NCI-H345 (cell line): ENCODE measurements around the gene GSG1.
"Not testable (repeated sequence)": the region's sequence is repeated elsewhere in the genome, so short reads cannot be mapped to it uniquely, and the experiment has no call there.

Source experiments
- DNase-seq: peaks from one replicate; lab custom pipeline; 2025; lab: John Stamatoyannopoulos, UW

GSG1 gene

DNA sequence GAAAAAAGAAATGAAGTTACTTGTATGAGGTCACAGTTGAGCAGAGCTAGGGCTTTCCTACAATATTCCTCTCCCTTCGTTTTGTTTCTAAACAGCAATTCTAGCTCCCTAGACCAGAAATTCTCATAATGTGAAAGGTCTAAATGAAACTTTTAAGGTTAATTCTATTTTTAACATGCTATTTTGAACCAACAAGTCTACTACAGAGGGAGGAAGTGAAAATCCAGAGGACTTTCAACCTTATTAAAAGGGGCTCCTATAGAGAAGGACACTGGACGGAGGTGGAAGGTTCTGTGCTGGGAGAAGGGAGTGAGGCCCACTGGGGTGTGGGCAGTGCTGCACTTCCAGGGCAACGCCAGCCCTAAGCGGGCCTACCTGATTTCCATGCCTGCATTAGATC, 13.4 kb downstream of the GSG1 start:
- no peak for DNase-seq

GRCh38 chr12:13088496-13088895, 15.0 kb downstream of the GSG1 start:
- no peak for DNase-seq

DNA sequence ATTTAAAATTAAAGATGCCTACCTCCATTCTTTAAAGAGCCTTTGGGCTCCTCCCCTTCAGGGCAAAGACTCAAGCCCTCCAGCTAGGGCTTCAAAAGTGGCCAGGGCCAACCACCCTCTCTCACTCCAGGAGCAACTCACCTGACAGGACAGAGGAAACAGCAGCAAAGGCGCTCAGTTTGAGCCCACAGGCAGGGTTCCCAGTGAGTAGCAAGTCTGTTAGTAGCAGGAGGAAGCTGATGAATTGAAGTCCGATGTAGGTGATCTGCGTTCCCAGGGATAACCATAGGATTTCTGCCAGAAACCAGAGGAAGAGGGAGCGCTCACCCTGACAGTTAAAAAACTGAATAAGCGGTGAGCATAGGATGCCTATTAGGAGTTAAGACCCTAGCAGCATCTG, 15.7 kb downstream of the GSG1 start:
- no peak for DNase-seq

GRCh38 chr12:13085968-13086686, 17.3 kb downstream of the GSG1 start:
- no peak for DNase-seq

DNA sequence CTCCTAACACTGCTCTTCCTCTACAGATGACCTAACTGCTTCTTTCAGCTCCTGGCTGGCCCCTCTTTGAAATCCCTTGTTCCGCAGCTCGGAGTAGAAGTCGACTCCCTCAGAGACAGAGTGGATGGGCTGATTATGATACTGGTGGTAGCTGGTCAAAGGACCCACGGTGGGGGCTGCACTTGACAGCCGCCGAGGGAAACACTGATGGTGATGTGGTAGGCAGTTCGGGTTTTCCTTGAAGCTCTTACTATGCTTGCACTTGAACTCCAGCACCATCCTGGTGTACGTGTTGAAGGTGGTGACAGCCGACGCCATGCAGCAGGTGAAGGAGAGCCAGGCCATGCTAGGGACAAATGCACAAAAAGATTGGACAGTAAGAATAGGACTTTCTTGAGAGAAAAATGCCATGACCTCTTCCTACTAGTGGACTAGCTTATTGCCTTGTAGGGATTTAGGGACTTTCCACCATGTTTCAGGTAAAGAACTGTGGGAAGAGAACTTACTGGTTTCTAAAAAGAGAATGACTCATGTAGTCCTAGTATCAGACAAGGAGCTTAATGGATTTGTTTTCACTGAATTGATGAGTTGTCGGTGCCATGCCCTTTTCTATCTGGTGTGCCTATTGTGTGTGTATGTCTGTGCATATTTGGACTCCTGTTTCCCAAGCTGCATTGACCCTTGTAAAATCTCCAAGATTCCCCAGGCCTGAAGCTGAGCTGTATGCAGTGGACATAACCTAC, 18.4 kb downstream of the GSG1 start:
- no peak for DNase-seq

DNA sequence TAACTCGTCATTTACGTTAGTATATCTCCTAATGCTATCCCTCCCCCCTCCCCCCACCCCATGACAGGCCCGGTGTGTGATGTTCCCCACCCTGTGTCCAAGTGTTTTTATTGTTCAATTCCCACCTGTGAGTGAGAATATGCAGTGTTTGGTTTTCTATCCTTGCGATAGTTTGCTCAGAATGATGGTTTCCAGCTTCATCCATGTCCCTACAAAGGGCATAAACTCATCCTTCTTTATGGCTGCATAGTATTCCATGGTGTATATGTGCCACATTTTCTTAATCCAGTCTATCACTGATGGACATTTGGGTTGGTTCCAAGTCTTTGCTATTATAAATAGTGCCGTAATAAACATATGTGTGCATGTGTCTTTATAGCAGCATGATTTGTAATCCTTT, 19.8 kb downstream of the GSG1 start:
- DNase-seq = not testable (repeated sequence)

- DNase-seq = no peak
These were observed 20.6 kb downstream of the GSG1 start for GRCh38 chr12:13082861-13083260.

GRCh38 chr12:13080266-13080665, 23.2 kb downstream of the GSG1 start:
- DNase-seq = no peak

DNA sequence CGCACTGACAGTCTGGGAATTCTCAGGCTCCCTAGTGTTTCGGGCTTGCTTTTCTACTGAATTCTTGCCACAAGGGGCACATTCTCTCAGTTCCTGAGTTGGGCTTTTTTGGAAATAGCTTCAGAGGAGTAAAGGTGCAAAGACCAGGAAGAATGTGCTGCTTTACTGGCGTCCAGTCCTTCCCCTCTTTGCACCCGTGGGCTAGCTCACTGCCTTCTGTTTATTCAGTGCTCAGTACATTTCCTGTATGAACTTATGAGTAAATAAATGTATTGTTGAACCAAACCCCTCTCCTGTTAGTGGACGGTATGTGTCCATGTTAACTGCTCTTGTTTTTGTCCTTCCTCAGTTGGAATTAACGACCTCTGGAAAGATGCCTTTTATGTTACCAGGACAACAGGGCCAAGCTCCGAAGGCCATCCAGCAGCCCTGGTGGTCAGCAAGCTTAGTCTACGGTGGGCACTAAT, 24.0 kb downstream of the GSG1 start:
- DNase-seq = no peak

DNA sequence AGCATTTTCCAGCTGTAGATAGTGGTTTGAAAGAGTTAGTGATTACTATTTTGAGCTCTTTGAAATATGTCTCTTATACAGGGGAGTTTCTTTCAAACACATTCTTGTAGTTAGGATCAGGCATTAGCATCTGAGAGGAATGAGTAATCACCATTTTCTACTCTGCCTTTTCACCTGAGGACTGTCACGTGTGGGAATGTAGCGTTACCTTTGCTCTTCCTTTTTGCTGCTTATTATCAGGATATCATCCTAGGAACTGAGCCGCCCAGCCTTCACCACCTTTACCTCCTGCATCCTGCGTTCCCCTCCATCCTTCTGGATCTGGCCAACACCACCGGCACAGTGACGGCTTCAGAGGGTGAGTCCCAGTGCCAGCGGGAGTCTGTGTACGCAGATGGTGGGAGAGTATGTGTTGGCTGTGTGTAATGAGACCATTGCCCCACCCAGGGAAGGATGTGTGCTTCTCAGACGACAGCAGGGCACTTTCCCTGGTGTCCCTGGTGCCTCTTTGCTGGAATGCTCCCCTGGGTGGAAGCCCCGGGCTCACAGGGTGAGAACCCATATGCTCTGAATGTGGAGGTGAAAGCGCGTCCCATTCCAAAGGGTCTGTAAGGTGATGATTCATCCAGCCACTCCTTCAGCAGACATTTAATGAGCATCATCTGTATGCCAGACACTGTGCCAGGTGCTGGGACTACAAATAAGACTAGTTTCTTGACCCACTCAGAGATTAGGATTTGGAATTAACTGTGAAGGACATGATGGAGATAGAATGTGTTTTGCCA, 27.5 kb downstream of the GSG1 start:
- no peak for DNase-seq

DNA sequence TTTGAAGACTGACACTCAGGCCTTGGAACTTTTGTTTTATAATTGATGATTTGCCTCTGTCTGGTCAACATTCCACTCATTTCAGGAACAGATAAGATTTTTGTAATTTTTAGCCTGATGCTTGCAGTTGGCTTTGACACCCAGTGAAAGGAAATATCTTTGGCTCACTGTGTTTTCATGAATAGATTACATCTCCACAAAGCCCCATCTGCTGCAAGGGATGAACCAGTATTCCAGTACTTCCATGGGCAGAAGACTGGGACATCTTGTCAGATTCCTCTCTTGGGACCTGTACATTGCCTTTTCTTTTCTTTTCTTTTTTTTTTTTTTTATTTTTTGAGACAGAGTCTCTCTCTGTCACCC, 28.4 kb downstream of the GSG1 start:
- no peak for DNase-seq

GRCh38 chr12:13074396-13075117, 28.9 kb downstream of the GSG1 start:
- DNase-seq = no peak

DNA sequence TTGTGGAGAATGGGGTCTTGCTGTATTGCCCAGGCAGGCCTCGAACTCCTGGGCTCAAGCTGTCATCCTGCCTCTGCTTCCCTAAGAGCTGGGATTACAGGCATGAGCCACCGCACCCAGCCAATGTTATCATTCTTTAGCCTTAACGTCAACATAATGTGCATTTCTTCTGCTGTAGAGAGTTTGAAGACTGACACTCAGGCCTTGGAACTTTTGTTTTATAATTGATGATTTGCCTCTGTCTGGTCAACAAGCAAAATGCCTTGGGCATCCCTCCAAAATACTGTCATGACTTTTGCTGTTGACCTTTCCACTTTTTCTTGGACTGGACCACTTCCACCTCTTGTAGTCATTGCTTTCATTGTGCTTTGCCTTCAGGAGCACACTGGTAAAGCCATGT, 30.3 kb downstream of the GSG1 start:
- no peak for DNase-seq

DNA sequence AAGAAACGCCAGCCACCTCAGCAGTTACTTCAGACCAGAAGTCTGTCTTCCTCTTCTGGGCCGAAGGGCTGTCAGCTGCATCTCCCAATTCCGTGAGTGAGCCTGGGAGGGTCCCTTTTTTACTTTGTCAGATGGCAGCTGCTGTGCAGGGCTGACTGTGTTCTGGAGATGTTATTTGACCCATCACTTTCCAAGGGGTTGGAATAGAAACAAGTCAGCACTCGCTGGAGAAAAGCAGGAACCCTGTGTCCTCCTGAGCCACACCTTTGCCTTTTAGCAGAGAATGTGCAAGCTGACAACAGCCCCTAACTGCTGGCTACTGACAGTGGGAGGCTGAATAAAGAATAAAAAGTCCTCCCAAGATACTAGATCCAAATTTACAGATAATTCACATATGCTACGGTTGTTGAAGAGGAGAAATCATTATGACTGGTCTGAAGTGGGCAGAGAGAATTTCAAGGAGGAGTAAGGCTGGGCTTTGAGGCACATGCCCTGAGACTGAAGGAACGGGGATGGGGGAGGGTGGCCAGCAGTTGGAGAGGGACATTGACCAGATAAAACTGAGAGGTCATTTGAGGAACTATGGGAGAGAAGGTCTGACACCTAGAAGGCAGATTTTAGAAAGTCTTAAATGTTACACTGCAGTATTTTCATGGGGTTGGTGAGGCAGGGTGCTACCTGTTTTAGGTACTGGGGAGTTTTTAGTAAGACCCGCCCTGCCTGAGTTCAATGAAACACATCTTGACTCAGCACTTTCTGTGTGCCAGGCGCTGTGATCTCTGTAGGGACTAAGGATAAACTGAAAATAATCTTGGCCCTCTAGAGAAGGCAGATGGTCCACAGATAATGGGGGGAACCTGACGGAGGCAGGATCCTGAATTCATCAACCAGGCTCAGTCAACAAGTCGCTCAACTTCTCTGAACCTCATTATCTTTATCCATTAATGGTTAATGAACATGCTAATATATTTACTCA, 31.9 kb downstream of the GSG1 start:
- DNase-seq = no peak

- no peak for DNase-seq
These were observed 34.1 kb downstream of the GSG1 start for GRCh38 chr12:13069380-13069779.

GRCh38 chr12:13067322-13067721, 36.1 kb downstream of the GSG1 start:
- DNase-seq = no peak

DNA sequence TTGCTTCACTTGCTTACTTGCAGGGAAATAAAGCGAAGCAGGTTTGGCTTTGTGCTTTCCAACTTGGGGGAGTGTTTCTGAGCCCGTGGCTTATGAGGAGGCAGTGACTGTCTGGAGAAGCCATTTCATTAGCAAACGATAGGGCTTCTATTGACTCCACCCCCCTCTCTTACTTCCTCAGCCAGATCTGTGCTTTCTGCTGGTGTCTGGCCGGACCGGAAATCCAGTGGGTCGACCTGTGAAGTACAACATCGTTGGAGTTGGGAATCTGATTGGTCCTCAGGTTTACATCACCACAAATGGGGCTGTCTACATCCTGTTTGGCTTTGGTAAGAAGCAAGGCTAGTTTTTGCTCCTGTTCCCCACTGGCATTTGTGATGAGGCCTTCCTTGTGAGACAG, 37.0 kb downstream of the GSG1 start:
- DNase-seq = no peak

DNA sequence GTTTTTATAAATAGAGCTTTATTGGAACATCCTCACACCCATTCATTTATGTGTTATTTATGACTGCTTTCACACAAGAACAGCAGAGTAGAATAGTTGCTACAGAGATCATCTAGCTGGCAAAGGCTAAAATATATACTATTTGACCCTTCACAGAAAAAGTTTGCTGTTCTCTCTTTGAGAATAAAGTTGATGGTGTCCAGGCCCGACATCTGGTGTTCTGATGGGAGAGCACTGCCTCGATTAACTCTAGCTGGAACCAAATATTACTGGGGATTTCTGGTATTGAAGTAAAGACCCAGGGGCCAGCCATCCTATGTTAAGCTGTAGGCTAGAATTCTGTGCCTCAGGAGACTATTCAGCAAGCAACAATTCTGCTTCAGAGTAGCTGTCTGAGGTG, 37.5 kb downstream of the GSG1 start:
- DNase-seq = no peak

GRCh38 chr12:13062669-13063068, 40.8 kb downstream of the GSG1 start:
- DNase-seq = no peak

DNA sequence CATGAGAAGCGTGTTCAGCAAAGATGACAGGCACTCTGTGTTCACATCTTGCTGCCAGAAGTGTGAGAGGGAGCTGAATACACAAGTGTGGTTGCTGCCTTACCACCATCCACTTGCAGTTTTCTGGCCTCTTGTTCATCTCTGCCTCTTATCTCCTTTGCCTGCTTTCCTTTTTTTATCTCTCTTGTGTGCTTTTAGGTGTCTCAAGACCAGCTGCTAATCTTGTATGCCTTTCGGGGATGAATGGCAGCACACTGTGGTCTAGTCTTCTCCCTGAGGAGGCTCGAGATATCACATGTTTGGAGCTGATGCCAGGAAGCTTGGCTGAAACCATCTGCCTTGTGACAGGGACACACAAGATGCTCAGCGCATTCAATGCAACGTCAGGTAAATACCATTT, 42.1 kb downstream of the GSG1 start:
- no peak for DNase-seq

- no peak for DNase-seq
These were observed 42.9 kb downstream of the GSG1 start for GRCh38 chr12:13060581-13060980.
